ENCODE results near the gene RENBP.

The RENBP gene

GRCh38 chrX:153917869-153918268 is 26.6 kb downstream of the RENBP start:
- no peak for TF ChIP-seq EP300 (IDR thresholded peaks at IDR 0.05; ENCODE audit: borderline replicate concordance)
- TF ChIP-seq CEBPB (IDR thresholded peaks at IDR 0.05) = no peak
- no peak for TF ChIP-seq NFIC (IDR thresholded peaks at IDR 0.05)
- TF ChIP-seq EGR1 (IDR thresholded peaks at IDR 0.05) = no peak
- no peak for TF ChIP-seq YY1 (IDR thresholded peaks at IDR 0.05; ENCODE audit: low read depth)
- no peak for TF ChIP-seq TAF1 (IDR thresholded peaks at IDR 0.05; ENCODE audit: low read depth)
- no peak for TF ChIP-seq FOXM1 (IDR thresholded peaks at IDR 0.05; ENCODE audit: borderline replicate concordance, low read depth)
- TF ChIP-seq TEAD4 (IDR thresholded peaks at IDR 0.05) = no peak
- no peak for TF ChIP-seq REST (IDR thresholded peaks at IDR 0.05; ENCODE audit: low read depth)
- TF ChIP-seq RAD21 (IDR thresholded peaks at IDR 0.05; ENCODE audit: low read depth) = no peak
- no peak for TF ChIP-seq CREB1 (IDR thresholded peaks at IDR 0.05; ENCODE audit: low read depth)
- TF ChIP-seq TCF12 (IDR thresholded peaks at IDR 0.05; ENCODE audit: low read depth) = no peak
- TF ChIP-seq MAX (IDR thresholded peaks at IDR 0.05) = no peak

GRCh38 chrX:153913701-153914100 is 30.7 kb downstream of the RENBP start:
- TF ChIP-seq EP300 (IDR thresholded peaks at IDR 0.05; ENCODE audit: borderline replicate concordance) (no peak), MAX (IDR thresholded peaks at IDR 0.05) (no peak), RAD21 (IDR thresholded peaks at IDR 0.05; ENCODE audit: low read depth) (no peak), CEBPB (IDR thresholded peaks at IDR 0.05) (no peak), YY1 (IDR thresholded peaks at IDR 0.05; ENCODE audit: low read depth) (no peak), ZBTB7A (IDR thresholded peaks at IDR 0.05; ENCODE audit: low read depth) (no peak), NFIC (IDR thresholded peaks at IDR 0.05) (no peak), TAF1 (IDR thresholded peaks at IDR 0.05; ENCODE audit: low read depth) (no peak), REST (IDR thresholded peaks at IDR 0.05; ENCODE audit: low read depth) (no peak), EGR1 (IDR thresholded peaks at IDR 0.05) (no peak), TEAD4 (IDR thresholded peaks at IDR 0.05) (no peak), TCF12 (IDR thresholded peaks at IDR 0.05; ENCODE audit: low read depth) (no peak), USF1 (IDR thresholded peaks at IDR 0.05) (no peak), CREB1 (IDR thresholded peaks at IDR 0.05; ENCODE audit: low read depth) (no peak), FOXM1 (IDR thresholded peaks at IDR 0.05; ENCODE audit: borderline replicate concordance, low read depth) (no peak)

- TF ChIP-seq RAD21 (IDR thresholded peaks at IDR 0.05; ENCODE audit: low read depth) (no peak), ZBTB7A (IDR thresholded peaks at IDR 0.05; ENCODE audit: low read depth) (no peak), YY1 (IDR thresholded peaks at IDR 0.05; ENCODE audit: low read depth) (no peak), FOXM1 (IDR thresholded peaks at IDR 0.05; ENCODE audit: borderline replicate concordance, low read depth) (no peak), EP300 (IDR thresholded peaks at IDR 0.05; ENCODE audit: borderline replicate concordance) (no peak), CEBPB (IDR thresholded peaks at IDR 0.05) (no peak), NFIC (IDR thresholded peaks at IDR 0.05) (no peak), EGR1 (IDR thresholded peaks at IDR 0.05) (no peak), TAF1 (IDR thresholded peaks at IDR 0.05; ENCODE audit: low read depth) (no peak), TCF12 (IDR thresholded peaks at IDR 0.05; ENCODE audit: low read depth) (no peak), CREB1 (IDR thresholded peaks at IDR 0.05; ENCODE audit: low read depth) (no peak), USF1 (IDR thresholded peaks at IDR 0.05) (no peak), TEAD4 (IDR thresholded peaks at IDR 0.05) (no peak), REST (IDR thresholded peaks at IDR 0.05; ENCODE audit: low read depth) (no peak), MAX (IDR thresholded peaks at IDR 0.05) (no peak)
Measured at GRCh38 chrX:153913211-153913610, 31.2 kb downstream of the RENBP start.

GRCh38 chrX:153911798-153912197 is 32.6 kb downstream of the RENBP start:
- no peak for TF ChIP-seq YY1 (IDR thresholded peaks at IDR 0.05; ENCODE audit: low read depth)
- TF ChIP-seq MAX (IDR thresholded peaks at IDR 0.05) = no peak
- TF ChIP-seq ZBTB7A (IDR thresholded peaks at IDR 0.05; ENCODE audit: low read depth) = no peak
- TF ChIP-seq FOXM1 (IDR thresholded peaks at IDR 0.05; ENCODE audit: borderline replicate concordance, low read depth) = no peak
- no peak for TF ChIP-seq NFIC (IDR thresholded peaks at IDR 0.05)
- TF ChIP-seq TAF1 (IDR thresholded peaks at IDR 0.05; ENCODE audit: low read depth) = no peak
- TF ChIP-seq REST (IDR thresholded peaks at IDR 0.05; ENCODE audit: low read depth) = no peak
- no peak for TF ChIP-seq USF1 (IDR thresholded peaks at IDR 0.05)
- no peak for TF ChIP-seq EP300 (IDR thresholded peaks at IDR 0.05; ENCODE audit: borderline replicate concordance)
- no peak for TF ChIP-seq RAD21 (IDR thresholded peaks at IDR 0.05; ENCODE audit: low read depth)
- no peak for TF ChIP-seq CREB1 (IDR thresholded peaks at IDR 0.05; ENCODE audit: low read depth)
- TF ChIP-seq TEAD4 (IDR thresholded peaks at IDR 0.05) = no peak
- no peak for TF ChIP-seq CEBPB (IDR thresholded peaks at IDR 0.05)
- no peak for TF ChIP-seq EGR1 (IDR thresholded peaks at IDR 0.05)
- no peak for TF ChIP-seq TCF12 (IDR thresholded peaks at IDR 0.05; ENCODE audit: low read depth)

Measured in Ishikawa (cell line).